GM18868 (cell line): ENCODE results near the gene ARPC5.
"Not testable (repeated sequence)": the region's sequence is repeated elsewhere in the genome, so short reads cannot be mapped to it uniquely, and the experiment has no call there.

Experiments
- ATAC-seq: cut with Tn5 transposase; IDR thresholded peaks from one replicate; pipeline ENCODE4 v1.9.1; 2021; ENCODE audit warnings: mild to moderate bottlenecking, moderate library complexity; ENCODE audit not compliant: unreplicated experiment

Gene ARPC5

DNA sequence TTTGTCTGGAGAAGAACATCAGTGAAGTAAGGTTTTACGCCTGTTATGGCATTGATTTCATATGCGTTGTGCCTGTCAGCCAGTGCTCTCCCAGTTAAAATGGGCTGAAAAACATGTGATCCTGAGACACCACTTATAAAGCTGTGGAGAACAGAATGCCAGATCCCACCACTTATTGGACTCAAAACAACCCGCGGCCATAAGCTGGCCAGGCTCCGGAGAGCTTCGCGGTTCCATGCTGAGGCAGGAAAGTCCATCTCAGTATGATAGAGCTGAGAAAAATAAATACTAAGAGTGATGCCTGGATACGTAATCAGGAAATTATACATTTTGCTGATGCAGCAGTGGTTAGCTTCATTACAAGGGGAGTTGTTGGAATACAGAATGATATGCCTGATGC, 12.5 kb upstream of the ARPC5 start:
- ATAC-seq, result no peak

DNA sequence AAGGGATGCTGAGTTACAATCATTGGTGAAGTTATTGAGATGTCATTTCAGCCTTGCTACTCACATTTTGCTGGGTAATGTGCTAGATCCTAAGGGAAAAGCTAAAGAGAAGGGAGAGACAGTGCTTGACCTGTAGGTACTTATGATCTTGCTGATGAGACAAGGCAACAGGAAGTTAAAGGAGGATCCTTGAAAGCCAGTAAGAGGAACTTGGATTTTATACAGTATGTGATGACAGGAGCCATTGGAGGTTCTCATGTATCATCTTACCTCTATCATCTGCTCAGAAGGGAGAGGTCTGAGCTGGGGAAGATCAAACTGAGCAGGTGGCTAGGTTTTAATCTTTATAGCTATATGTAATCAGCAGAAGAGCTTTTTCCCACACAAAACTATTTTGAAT, 11.2 kb upstream of the ARPC5 start:
- ATAC-seq, result no peak

- no peak for ATAC-seq
Observed at GRCh38 chr1:183645531-183645930, 9.9 kb upstream of the ARPC5 start.

- ATAC-seq, result no peak
Observed at GRCh38 chr1:183642166-183642565, 6.6 kb upstream of the ARPC5 start.

GRCh38 chr1:183640193-183640592, 4.6 kb upstream of the ARPC5 start:
- no peak for ATAC-seq

DNA sequence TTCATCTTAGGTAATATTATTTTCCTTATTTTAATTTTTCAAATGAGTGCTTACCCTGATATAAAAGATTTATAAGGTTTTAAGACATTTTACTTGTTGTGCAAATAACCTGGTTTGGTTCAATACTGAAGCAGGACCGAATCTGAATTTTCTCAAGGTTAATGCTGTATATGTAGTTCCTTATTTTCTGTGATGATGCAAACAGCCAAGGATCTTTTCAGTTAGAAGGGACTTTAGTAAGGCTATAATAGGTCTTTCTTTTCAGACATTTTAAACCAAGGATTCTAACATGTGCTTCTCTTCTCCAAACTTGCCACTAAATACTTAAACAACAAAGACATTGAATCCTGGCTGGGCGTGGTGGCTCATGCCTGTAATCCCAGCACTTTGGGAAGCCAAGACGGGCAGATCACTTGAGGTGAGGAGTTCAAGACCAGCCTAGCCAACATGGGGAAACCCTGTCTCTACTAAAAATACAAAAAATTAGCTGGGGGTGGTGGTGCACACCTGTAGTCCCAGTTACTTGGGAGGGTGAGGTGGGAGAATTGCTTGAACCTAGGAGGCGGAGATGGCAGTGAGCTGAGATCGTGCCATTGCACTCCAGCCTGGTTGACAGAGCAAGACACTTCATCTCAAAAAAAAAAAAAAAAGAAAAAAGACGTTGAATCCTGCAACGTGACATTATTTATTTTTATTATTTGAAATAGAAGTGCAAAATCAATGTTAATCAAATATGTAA, 3.2 kb upstream of the ARPC5 start:
- ATAC-seq, result no peak

DNA sequence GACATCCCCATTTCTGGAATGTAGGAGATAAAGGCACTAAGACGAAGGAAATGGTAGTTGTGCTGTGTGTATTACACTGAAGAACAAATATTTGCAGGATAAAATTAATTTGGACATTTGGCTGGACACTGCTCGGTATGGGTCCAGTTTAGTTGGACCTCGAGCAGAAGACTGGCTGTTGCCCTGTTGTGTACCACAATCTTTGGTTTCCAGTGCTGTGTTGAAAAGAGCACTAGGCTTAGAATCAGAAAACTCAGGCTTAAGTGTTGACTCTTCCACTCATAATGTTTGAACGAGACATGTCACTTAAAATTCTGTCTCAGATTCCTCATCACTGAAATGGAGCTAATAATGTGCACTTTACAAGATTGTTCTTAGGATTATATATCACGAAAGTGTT, 1.2 kb upstream of the ARPC5 start:
- no peak for ATAC-seq

DNA sequence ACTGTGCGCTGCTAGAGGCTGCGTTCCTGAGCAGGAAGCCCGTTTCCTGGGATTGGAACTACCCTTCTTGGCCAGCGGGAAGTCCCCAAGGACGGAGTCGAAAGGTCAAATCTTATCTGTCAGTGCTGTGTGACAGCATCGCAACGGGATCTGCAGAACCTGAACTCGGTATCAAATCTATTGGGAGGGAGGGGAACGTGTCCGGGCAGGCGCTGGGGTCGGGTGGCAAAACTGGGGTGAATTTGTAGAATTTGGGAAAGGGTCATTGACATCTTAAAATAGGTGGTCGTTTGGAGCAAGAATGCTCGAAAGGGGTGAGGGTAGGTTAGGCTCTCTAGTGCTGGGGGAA, 725 bp upstream of the ARPC5 start:
- ATAC-seq, result no peak

DNA sequence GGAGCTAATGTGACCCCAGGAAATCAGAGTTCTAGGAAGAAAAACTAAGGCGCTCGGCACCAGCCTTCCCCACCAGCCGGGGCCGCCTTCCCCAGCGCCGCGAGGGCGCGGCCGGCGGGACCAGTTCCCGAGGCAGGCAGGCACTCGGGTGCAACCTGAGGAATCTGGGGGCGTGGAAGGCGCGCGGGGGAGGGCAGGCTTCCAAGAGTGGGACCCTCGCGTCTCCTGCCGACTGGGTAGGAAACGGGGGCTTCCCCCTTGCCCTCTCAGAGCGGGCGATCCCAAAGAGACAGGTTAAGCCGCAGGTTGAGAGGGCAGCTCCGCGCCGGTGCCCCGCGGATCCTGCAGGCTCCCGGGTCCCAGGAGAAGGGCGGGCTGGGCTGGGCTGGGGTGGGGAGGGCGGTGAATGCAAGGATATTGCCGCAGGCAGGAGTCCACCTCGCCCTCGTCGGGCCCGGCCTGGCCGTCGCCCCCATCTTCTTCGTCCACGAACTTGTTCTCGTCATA, 431 bp downstream of the ARPC5 start:
- peak; percentile 1 for ATAC-seq

GRCh38 chr1:183634429-183635065, 1.0 kb downstream of the ARPC5 start:
- ATAC-seq, result no peak

DNA sequence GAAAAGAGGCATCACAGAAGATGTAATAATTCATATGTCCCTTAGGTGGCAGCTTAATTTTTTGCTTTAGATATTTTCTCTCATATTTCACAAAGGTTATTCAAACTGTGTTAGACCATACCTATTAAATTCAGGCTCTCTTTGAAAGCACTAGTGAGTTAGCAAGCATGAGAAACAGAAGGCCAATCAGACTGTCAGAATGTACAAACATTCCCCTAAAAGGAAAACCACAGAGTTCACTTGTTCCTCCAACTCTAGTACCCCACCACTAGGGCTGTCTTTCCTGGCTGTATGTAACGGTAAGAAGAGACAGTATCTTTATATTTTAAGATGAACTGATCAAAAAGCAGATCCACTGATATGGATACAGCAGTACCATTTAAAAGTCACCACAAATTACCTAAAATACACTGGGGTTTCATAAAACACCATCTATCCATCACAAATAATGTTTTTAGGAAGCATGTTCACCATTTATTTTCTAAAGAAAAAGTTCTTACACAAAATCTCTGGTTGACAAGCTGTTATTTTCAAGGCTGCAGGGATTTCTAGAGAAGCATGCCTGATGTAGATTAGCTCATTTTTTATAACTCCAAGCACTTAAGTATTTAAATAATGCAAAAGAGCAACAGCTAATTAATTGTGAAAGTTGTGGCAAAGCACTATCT, 1.8 kb downstream of the ARPC5 start:
- ATAC-seq, result peak; percentile 58

DNA sequence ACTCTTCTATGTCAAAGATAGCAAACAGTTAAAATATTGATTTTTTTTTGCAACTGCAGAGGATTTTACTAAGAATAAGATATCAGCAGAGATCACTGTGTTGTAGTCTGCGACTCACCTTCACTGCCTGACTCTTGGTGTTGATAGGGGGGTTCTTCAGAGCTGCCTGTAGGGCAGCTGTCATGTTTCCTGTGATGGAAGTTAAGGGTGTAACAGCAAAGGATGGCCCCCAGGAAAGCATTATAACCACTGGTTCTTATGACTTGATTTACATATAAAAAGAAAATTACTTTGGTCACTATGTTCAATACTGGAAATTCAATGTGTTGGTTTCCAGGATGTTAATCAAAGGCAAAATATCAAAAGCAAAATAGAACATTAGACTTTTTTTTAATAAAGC, 2.6 kb downstream of the ARPC5 start:
- ATAC-seq, result no peak

GRCh38 chr1:183632114-183632513, 3.5 kb downstream of the ARPC5 start:
- no peak for ATAC-seq

DNA sequence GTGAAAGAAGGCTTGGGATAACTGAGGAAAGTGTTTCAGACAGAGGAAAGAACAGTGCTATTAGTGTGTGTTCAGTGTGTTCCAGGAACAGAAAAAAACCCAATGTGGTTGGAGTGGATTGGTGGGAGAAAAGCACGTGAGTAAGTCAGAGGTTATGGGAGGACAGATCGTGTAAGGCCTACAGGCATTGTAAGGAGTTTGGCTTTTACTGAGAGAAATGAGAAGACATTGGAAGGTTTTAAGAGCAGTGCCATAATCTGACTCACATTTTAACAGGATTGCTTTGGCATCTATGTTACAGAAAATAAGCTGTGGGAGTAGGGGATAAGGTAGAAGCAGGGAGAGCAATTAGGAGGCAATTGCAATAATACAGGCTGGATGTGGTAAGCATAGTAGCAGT, 4.8 kb downstream of the ARPC5 start:
- no peak for ATAC-seq

DNA sequence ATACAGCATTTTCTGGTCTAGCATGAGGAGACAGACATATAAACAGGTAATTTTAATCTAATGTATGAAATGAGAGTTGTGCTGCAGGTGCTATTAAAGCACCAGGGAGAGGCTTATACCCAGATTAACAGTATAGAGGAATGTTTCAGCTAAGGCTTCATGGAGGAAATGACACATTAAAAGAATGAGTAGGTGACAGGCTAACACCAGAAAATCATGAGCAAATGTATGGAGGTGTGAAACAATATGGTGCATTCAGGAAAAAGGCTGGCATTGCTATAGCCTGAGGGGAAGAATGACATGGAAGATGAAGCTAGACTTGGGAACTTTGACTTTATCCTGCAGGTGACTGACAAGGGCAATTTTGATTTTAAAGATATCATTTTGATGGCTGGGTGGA, 7.0 kb downstream of the ARPC5 start:
- ATAC-seq, result no peak

- ATAC-seq, result not testable (repeated sequence)
Observed at GRCh38 chr1:183626236-183626635, 9.3 kb downstream of the ARPC5 start.

- peak; percentile 89 for ATAC-seq
Observed at GRCh38 chr1:183622884-183623785, 12.4 kb downstream of the ARPC5 start.

DNA sequence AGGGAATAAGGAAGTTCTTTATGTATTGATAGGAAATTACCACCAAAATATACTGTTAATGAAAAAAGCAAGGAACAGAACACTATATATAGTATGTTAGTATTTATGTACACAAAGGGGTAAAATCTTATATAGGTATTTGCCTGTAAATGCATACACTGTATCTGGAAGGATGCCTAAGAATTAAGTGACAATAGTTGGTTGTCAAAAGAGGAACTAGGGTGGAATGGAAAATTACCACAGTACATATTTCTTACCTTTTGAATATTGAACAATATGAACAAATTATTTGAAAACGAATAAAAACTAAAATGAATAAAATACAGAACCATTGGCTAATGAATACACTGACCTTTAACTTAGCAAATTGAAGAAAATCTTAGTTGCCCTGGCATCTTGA, 13.6 kb downstream of the ARPC5 start:
- no peak for ATAC-seq

DNA sequence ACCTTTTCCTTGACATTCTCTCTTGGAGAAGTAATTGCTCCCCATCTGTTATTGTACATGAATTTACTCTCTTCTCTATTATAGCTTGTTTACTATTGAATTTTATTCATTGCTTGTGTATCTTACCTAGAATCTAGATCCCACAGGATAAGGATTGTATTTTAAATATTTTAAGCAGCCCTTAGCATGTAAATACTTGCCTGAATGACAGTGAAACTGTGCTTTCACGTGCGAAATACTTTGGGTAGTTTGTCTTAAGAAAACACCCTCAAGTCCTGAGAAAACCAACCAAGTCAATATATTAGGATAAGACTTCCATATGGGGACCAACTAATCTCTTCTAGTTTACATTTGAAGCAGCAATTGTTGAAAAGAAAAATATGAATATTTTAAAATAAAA, 15.3 kb downstream of the ARPC5 start:
- no peak for ATAC-seq

GRCh38 chr1:183619781-183620180, 15.8 kb downstream of the ARPC5 start:
- ATAC-seq, result no peak

DNA sequence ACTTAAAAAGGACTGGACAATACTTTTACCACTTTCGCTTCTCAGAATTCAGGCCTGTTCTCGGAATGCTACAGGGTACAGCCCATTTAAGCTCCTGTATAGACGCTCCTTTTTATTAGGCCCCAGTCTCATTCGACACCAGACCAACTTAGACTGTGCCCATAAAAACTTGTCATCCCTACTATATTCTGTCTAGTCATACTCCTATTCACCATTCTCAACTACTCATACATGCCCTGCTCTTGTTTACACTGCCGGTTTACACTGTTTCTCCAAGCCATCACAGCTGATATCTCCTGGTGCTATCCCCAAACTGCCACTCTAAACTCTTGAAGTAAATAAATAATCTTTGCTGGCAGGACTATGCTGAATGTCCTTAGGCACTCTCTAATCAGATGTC, 17.4 kb downstream of the ARPC5 start:
- not testable (repeated sequence) for ATAC-seq
